Measurements from ENCODE around the gene SIGLEC11.

GRCh38 chr19:50007170-50007569 is 46.2 kb upstream of the SIGLEC11 start:
- no peak for TF ChIP-seq CTCF (IDR thresholded peaks at IDR 0.05; ENCODE audit: extremely low read depth in 1 of 2, insufficient read depth in 1 of 2, low read depth in 1 of 2, low read length in 2 of 2)
- no peak for TF ChIP-seq POLR2A (IDR thresholded peaks at IDR 0.05; ENCODE audit: low read depth, low read length)
- TF ChIP-seq EZH2 (IDR thresholded peaks at IDR 0.05; ENCODE audit: borderline replicate concordance, low read depth, low read length, severe bottlenecking) = no peak
- no peak for TF ChIP-seq MAX (IDR thresholded peaks at IDR 0.05; ENCODE audit: insufficient read depth, insufficient read length)
- no peak for TF ChIP-seq MYC (IDR thresholded peaks at IDR 0.05; ENCODE audit: low read depth, low read length)
- TF ChIP-seq POLR2AphosphoS5 (IDR thresholded peaks at IDR 0.05; ENCODE audit: insufficient read depth, low read depth, low read length) = no peak
- no peak for TF ChIP-seq FOS (IDR thresholded peaks at IDR 0.05; ENCODE audit: borderline replicate concordance, insufficient read depth, low read length)
- TF ChIP-seq JUN (IDR thresholded peaks at IDR 0.05; ENCODE audit: borderline replicate concordance, insufficient read depth, insufficient read length, low read depth) = no peak

Measured in endothelial cell of umbilical vein (primary cell).